BE2C (cell line): ENCODE data around the gene FRMPD4.

Experiments used
- DNase-seq: peaks from one replicate; pipeline ENCODE4 v3.0.0-alpha.2; 2020
- H3K27me3 ChIP-seq: fragments of 250-450 bp; sonication (Bioruptor Pico); 2 replicates; pipeline ENCODE4 v1.5.1; 2020; ENCODE audit warnings: mild to moderate bottlenecking
- H3K36me3 ChIP-seq: fragments of 250-450 bp; sonication (Bioruptor Pico); 2 replicates; pipeline ENCODE4 v1.5.1; 2020; ENCODE audit warnings: mild to moderate bottlenecking
- H3K4me1 ChIP-seq: fragments of 250-450 bp; sonication (Bioruptor Pico); 2 replicates; pipeline ENCODE4 v1.5.1; 2020
- H3K4me3 ChIP-seq: 2 replicates; pipeline ENCODE4 v1.5.1; 2011; ENCODE audit warnings: low read depth, low read length
- H3K9me3 ChIP-seq: fragments of 250-450 bp; sonication (Bioruptor Pico); 2 replicates; pipeline ENCODE4 v1.5.1; 2020
- CTCF ChIP-seq: IDR thresholded peaks from 2 replicates; pipeline ENCODE4 v1.5.1; 2012; ENCODE audit warnings: mild to moderate bottlenecking, low read depth, low read length

The FRMPD4 gene

GRCh38 chrX:12471061-12471460, 332.8 kb downstream of the FRMPD4 start:
- no peaks in the 10 kb centered on the region for H3K9me3 ChIP-seq
- no peak for DNase-seq
- no peak for TF ChIP-seq CTCF
- H3K36me3 ChIP-seq = no peaks in the 10 kb centered on the region
- no peaks in the 10 kb centered on the region for H3K27me3 ChIP-seq
- H3K4me3 ChIP-seq = no peak overlapping the region
- H3K4me1 ChIP-seq = no peaks in the 10 kb centered on the region

GRCh38 chrX:12480956-12481355, 342.7 kb downstream of the FRMPD4 start:
- DNase-seq = no peak
- no peaks in the 10 kb centered on the region for H3K27me3 ChIP-seq
- no peaks in the 10 kb centered on the region for H3K9me3 ChIP-seq
- no peak overlapping the region for H3K4me3 ChIP-seq
- no peak for TF ChIP-seq CTCF
- H3K4me1 ChIP-seq = no peaks in the 10 kb centered on the region
- H3K36me3 ChIP-seq = no peaks in the 10 kb centered on the region

- no peaks in the 10 kb centered on the region for H3K9me3 ChIP-seq
- H3K4me1 ChIP-seq = no peaks in the 10 kb centered on the region
- H3K36me3 ChIP-seq = no peaks in the 10 kb centered on the region
- no peak for DNase-seq
- H3K27me3 ChIP-seq = no peaks in the 10 kb centered on the region
- no peak overlapping the region for H3K4me3 ChIP-seq
- TF ChIP-seq CTCF = no peak
Observed at GRCh38 chrX:12488220-12488619, 349.9 kb downstream of the FRMPD4 start.

GRCh38 chrX:12488771-12489170, 350.5 kb downstream of the FRMPD4 start:
- H3K4me1 ChIP-seq = no peaks in the 10 kb centered on the region
- no peak for TF ChIP-seq CTCF
- no peak overlapping the region for H3K4me3 ChIP-seq
- H3K27me3 ChIP-seq = no peaks in the 10 kb centered on the region
- no peak for DNase-seq
- H3K36me3 ChIP-seq = no peaks in the 10 kb centered on the region
- H3K9me3 ChIP-seq = no peaks in the 10 kb centered on the region

GRCh38 chrX:12489341-12489740, 351.1 kb downstream of the FRMPD4 start:
- Histone ChIP-seq H3K4me1 (no peaks in the 10 kb centered on the region), H3K4me3 (no peak overlapping the region), H3K9me3 (no peaks in the 10 kb centered on the region), H3K27me3 (no peaks in the 10 kb centered on the region), H3K36me3 (no peaks in the 10 kb centered on the region)
- no peak for DNase-seq
- no peak for TF ChIP-seq CTCF

- DNase-seq = no peak
- Histone ChIP-seq H3K4me1 (no peaks in the 10 kb centered on the region), H3K36me3 (no peaks in the 10 kb centered on the region), H3K9me3 (no peaks in the 10 kb centered on the region), H3K4me3 (no peak overlapping the region), H3K27me3 (no peaks in the 10 kb centered on the region)
- TF ChIP-seq CTCF = no peak
Observed at GRCh38 chrX:12494400-12495138, 356.3 kb downstream of the FRMPD4 start.
